Astrocyte (in vitro differentiated cells and primary cell): ENCODE results near the gene TMCO6. TPM values are rescaled to one million over a fixed set of nuclear protein-coding genes. Genes with fewer than 3 reads are reported as not detected.
"Not testable (repeated sequence)": the region's sequence is repeated elsewhere in the genome, so short reads cannot be mapped to it uniquely, and the experiment has no call there.

Source experiments
- DNase-seq: peaks from one replicate; pipeline ENCODE4 v3.0.0-alpha.2; 2010; ENCODE audit warnings: low read depth
- FAIRE-seq: peaks from 2 replicates; lab custom pipeline; 2011; peaks lifted over from hg19 to GRCh38; lab: Jason Lieb, UNC
- H2AFZ ChIP-seq: 2 replicates; pipeline ENCODE4 v1.6.0; 2012; ENCODE audit warnings: low read depth, low read length, inconsistent platforms
- H3K27ac ChIP-seq: 2 replicates; pipeline ENCODE4 v1.5.1; 2011; ENCODE audit warnings: low read depth, low read length, inconsistent platforms
- H3K27me3 ChIP-seq: 2 replicates; pipeline ENCODE4 v1.6.0; 2011; ENCODE audit warnings: low read length, inconsistent platforms; ENCODE audit not compliant: insufficient read depth
- H3K36me3 ChIP-seq: 2 replicates; pipeline ENCODE4 v1.5.1; 2011; ENCODE audit warnings: low read length, inconsistent platforms; ENCODE audit not compliant: insufficient read depth
- H3K4me1 ChIP-seq: 2 replicates; pipeline ENCODE4 v1.5.1; 2011; ENCODE audit warnings: low read length, inconsistent platforms; ENCODE audit not compliant: insufficient read depth
- H3K4me2 ChIP-seq: 2 replicates; pipeline ENCODE4 v1.6.0; 2012; ENCODE audit warnings: low read length, inconsistent platforms
- H3K4me3 ChIP-seq: 2 replicates; pipeline ENCODE4 v1.5.1; 2011; ENCODE audit warnings: low read depth, mild to moderate bottlenecking, low read length, inconsistent platforms; ENCODE audit not compliant: insufficient read depth
- H3K79me2 ChIP-seq: 2 replicates; pipeline ENCODE4 v1.6.0; 2012; ENCODE audit warnings: mild to moderate bottlenecking, low read length, inconsistent platforms; ENCODE audit not compliant: insufficient read depth
- H3K9ac ChIP-seq: 2 replicates; pipeline ENCODE4 v1.6.0; 2012; ENCODE audit warnings: mild to moderate bottlenecking, low read length, inconsistent platforms
- H3K9me3 ChIP-seq: 2 replicates; pipeline ENCODE4 v1.5.1; 2012; ENCODE audit warnings: low read depth, mild to moderate bottlenecking, low read length, inconsistent platforms; ENCODE audit not compliant: insufficient read depth
- H4K20me1 ChIP-seq: 2 replicates; pipeline ENCODE4 v1.6.0; 2012; ENCODE audit warnings: low read length, inconsistent platforms; ENCODE audit not compliant: insufficient read depth
- H3K27ac Mint-ChIP-seq: one replicate; pipeline ENCODE4 v1.8.0; 2021; ENCODE audit warnings: mild to moderate bottlenecking, mixed read lengths; ENCODE audit not compliant: unreplicated experiment
- H3K27me3 Mint-ChIP-seq: one replicate; pipeline ENCODE4 v1.8.0; 2021; ENCODE audit warnings: low read depth, mixed read lengths; ENCODE audit not compliant: unreplicated experiment
- H3K36me3 Mint-ChIP-seq: one replicate; pipeline ENCODE4 v1.8.0; 2021; ENCODE audit warnings: low read depth, mixed read lengths; ENCODE audit not compliant: unreplicated experiment
- H3K4me1 Mint-ChIP-seq: one replicate; pipeline ENCODE4 v1.8.0; 2021; ENCODE audit warnings: low read depth, mixed read lengths; ENCODE audit not compliant: unreplicated experiment
- H3K4me3 Mint-ChIP-seq: one replicate; pipeline ENCODE4 v1.8.0; 2021; ENCODE audit warnings: mild to moderate bottlenecking, moderate library complexity, mixed read lengths; ENCODE audit not compliant: unreplicated experiment
- H3K9me3 Mint-ChIP-seq: one replicate; pipeline ENCODE4 v1.8.0; 2021; ENCODE audit warnings: mild to moderate bottlenecking, mixed read lengths; ENCODE audit not compliant: unreplicated experiment
- EZH2 ChIP-seq: IDR thresholded peaks from 2 replicates; pipeline ENCODE4 v1.6.1; 2012; ENCODE audit warnings: mild to moderate bottlenecking, low read length, inconsistent platforms; ENCODE audit not compliant: insufficient read depth
- total RNA-seq: library from RNA; stranded (reverse); gene quantifications from 2 replicates; pipeline ENCODE4 v1.2.1, GENCODE V29; 2021
- TF ChIP-seq, protein P1 (sequence below): IDR thresholded peaks from 2 replicates; pipeline ENCODE4 v1.5.1; 2011; ENCODE audit warnings: low read depth, mild to moderate bottlenecking, inconsistent platforms, low read length, moderate library complexity; ENCODE audit not compliant: insufficient read depth

The TMCO6 gene
- total RNA-seq, 1 donor from 2014 or later: 7.0 TPM

DNA sequence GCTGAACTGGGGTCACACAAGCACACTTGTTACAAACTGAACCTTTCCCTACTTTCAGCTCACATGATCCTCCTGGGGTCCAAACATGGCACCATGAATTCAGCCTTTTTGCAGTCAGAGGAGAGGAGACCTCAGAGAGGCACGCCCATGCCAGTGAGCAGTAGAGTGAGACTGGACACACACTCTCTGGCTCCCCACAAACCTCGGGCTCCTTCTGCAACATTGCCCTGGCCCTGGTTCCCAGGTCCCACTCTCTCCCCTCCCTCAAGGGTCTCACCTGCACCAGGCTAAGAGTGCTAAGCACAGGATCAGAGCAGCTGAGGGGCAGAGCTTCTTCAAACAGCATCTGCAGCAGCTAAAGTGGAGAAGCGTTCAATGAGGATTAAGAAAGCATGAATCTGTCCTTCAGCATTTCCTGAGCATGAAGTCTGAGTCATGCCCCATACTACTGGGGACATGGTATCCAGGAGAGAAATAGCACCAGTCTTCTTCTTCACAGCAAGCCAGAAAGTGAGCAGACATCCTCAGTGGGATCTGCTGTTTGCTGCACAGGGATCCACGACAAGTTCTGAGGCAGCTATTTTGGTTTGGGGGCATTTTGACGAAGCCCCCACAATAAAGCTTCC lies 47.4 kb upstream of the TMCO6 start:
- no peak overlapping the region for H2AFZ ChIP-seq
- peaks cover 23% of the 10 kb centered on the region for H3K4me1 Mint-ChIP-seq
- no peaks in the 10 kb centered on the region for H3K9me3 ChIP-seq
- no peak for TF ChIP-seq EZH2
- TF ChIP-seq, protein P1, sequence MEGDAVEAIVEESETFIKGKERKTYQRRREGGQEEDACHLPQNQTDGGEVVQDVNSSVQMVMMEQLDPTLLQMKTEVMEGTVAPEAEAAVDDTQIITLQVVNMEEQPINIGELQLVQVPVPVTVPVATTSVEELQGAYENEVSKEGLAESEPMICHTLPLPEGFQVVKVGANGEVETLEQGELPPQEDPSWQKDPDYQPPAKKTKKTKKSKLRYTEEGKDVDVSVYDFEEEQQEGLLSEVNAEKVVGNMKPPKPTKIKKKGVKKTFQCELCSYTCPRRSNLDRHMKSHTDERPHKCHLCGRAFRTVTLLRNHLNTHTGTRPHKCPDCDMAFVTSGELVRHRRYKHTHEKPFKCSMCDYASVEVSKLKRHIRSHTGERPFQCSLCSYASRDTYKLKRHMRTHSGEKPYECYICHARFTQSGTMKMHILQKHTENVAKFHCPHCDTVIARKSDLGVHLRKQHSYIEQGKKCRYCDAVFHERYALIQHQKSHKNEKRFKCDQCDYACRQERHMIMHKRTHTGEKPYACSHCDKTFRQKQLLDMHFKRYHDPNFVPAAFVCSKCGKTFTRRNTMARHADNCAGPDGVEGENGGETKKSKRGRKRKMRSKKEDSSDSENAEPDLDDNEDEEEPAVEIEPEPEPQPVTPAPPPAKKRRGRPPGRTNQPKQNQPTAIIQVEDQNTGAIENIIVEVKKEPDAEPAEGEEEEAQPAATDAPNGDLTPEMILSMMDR: no peak
- no peak overlapping the region for H3K27ac Mint-ChIP-seq
- peaks cover 7% of the 10 kb centered on the region for H3K4me1 ChIP-seq
- H3K36me3 ChIP-seq: no peaks in the 10 kb centered on the region
- FAIRE-seq: peak; percentile 45
- H3K4me2 ChIP-seq: peak overlapping the region; percentile 27
- no peak for DNase-seq
- H3K27me3 Mint-ChIP-seq: peaks cover 7% of the 10 kb centered on the region
- no peaks in the 10 kb centered on the region for H3K9me3 Mint-ChIP-seq
- H3K4me3 ChIP-seq: no peak overlapping the region
- H4K20me1 ChIP-seq: no peaks in the 10 kb centered on the region
- no peak overlapping the region for H3K9ac ChIP-seq
- H3K36me3 Mint-ChIP-seq: no peaks in the 10 kb centered on the region
- H3K4me3 Mint-ChIP-seq: no peak overlapping the region
- no peak overlapping the region for H3K27ac ChIP-seq
- H3K79me2 ChIP-seq: no peaks in the 10 kb centered on the region
- H3K27me3 ChIP-seq: peaks cover 13% of the 10 kb centered on the region

DNA sequence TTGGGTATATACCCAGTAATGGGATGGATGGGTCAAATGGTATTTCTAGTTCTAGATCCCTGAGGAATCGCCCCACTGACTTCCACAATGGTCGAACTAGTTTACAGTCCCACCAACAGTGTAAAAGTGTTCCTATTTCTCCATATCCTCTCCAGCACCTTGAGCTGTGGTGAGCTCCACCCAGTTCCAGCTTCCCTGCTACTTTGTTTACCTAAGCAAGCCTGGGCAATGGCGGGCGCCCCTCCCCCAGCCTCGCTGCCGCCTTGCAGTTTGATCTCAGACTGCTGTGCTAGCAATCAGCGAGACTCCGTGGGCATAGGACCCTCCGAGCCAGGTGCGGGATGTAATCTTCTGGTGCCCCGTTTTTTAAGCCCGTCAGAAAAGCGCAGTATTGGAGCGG lies 46.2 kb upstream of the TMCO6 start:
- H3K27ac ChIP-seq, H3K36me3 Mint-ChIP-seq, H3K36me3 ChIP-seq, H4K20me1 ChIP-seq, H2AFZ ChIP-seq, H3K27me3 Mint-ChIP-seq, H3K4me1 ChIP-seq, H3K9ac ChIP-seq, H3K9me3 ChIP-seq, H3K27ac Mint-ChIP-seq, H3K4me2 ChIP-seq, DNase-seq, H3K9me3 Mint-ChIP-seq, H3K4me3 ChIP-seq, H3K79me2 ChIP-seq, FAIRE-seq, H3K4me3 Mint-ChIP-seq: not testable (repeated sequence)
- H3K27me3 ChIP-seq: peaks cover 10% of the 10 kb centered on the region
- H3K4me1 Mint-ChIP-seq: peaks cover 23% of the 10 kb centered on the region

DNA sequence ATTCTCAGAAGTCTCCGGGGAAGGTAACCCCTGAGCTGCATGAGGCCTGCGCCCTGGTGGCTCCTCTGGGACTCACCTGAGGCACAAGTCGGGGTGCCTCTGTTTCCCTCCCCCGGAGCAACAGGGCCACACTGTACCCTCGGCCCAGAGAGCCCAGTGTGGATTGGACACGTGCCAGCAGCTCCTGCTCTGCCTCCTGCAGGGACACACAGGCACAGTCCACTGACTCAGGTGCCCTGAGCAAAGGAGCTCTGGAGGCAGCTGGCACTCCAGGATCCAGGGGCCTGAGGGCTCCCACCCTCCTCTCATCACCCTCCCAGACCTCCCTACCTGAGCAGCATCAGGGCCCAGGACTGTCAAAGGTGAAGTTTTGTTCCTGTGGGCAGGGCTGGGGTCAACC lies 45.1 kb upstream of the TMCO6 start:
- Histone ChIP-seq H3K4me2 (no peak overlapping the region), H3K9ac (no peak overlapping the region), H3K4me1 (peaks cover 7% of the 10 kb centered on the region), H3K27me3 (peaks cover 8% of the 10 kb centered on the region), H3K27ac (no peak overlapping the region), H2AFZ (no peak overlapping the region), H3K9me3 (no peaks in the 10 kb centered on the region), H4K20me1 (no peaks in the 10 kb centered on the region), H3K36me3 (no peaks in the 10 kb centered on the region), H3K4me3 (no peak overlapping the region), H3K79me2 (no peaks in the 10 kb centered on the region)
- DNase-seq (no peak), FAIRE-seq (no peak)
- Mint-ChIP-seq H3K36me3 (no peaks in the 10 kb centered on the region), H3K9me3 (no peaks in the 10 kb centered on the region), H3K27me3 (peaks cover 12% of the 10 kb centered on the region), H3K4me3 (no peak overlapping the region), H3K4me1 (peaks cover 15% of the 10 kb centered on the region), H3K27ac (no peak overlapping the region)
- TF ChIP-seq, protein P1: no peak
